HepG2 (cell line): ENCODE results near the gene KCNIP3. TPM values are rescaled to one million over a fixed set of nuclear protein-coding genes. Genes with fewer than 3 reads are reported as not detected.

Experiments used
- ATAC-seq: fragments of 200-7000 bp; cut with Tn5 transposase; 3 replicates; pipeline ENCODE4 v1.9.1; 2020; ENCODE audit warnings: mild to moderate bottlenecking, moderate library complexity
- BruUV-seq: library from RNA; stranded (reverse); fragments of 400-500 nt; replicated peaks from 2 replicates; lab custom pipeline; 2021; lab: Mats Ljungman, UMichigan
- CTCF ChIA-PET: fragments of 300-600 bp; formaldehyde crosslinking; extraction: SDS; loops from one replicate; lab custom pipeline; 2021; ENCODE audit warnings: low total read pairs, inconsistent platforms, low intra/inter-chr PET ratio; lab: Yijun Ruan, JAX
- POLR2A ChIA-PET: fragments of 350-600 bp; sonication (Branson Sonifier 250); formaldehyde crosslinking; loops from one replicate; lab custom pipeline; 2020; ENCODE audit warnings: antibody characterized with exemption, inconsistent platforms; lab: Yijun Ruan, JAX
- DNase-seq: peaks from one replicate; pipeline ENCODE4 v3.0.0-alpha.2; 2015; ENCODE audit warnings: low spot score
- FAIRE-seq: peaks from 3 replicates; lab custom pipeline; 2011; peaks lifted over from hg19 to GRCh38; lab: Jason Lieb, UNC
- H2AFZ ChIP-seq: one replicate; pipeline ENCODE4 v1.6.1; 2011; ENCODE audit warnings: low read length, inconsistent platforms
- H3K27ac ChIP-seq: fragments of 300-600 bp; 3 replicates; pipeline ENCODE4 v1.8.0; 2011; ENCODE audit warnings: mixed run types, mild to moderate bottlenecking, mixed read lengths, low read length, inconsistent platforms; ENCODE audit not compliant: insufficient read depth; ENCODE audit errors: extremely low read length
- H3K27me3 ChIP-seq, 2 experiments: fragments of 200-600 bp in 1 of 2; 2 replicates in 1 of 2; 3 replicates in 1 of 2; pipeline versions ENCODE4 v1.6.0 to v1.8.0; 2011; ENCODE audit warnings: low read length in 2 of 2, mild to moderate bottlenecking in 2 of 2, moderate library complexity in 2 of 2, inconsistent platforms in 1 of 2; ENCODE audit not compliant: insufficient read depth in 2 of 2, control insufficient read depth in 1 of 2
- H3K36me3 ChIP-seq, 2 experiments: fragments of 200-600 bp in 1 of 2; replicated peaks in 1 of 2; 2 replicates in 1 of 2; 3 replicates in 1 of 2; pipeline versions ENCODE4 v1.5.1 to v1.8.0; 2011; ENCODE audit warnings: low read length in 2 of 2, inconsistent platforms in 1 of 2; ENCODE audit not compliant: insufficient read depth in 2 of 2, control insufficient read depth in 1 of 2
- H3K4me1 ChIP-seq: 2 replicates; pipeline ENCODE4 v1.5.1; 2012; ENCODE audit warnings: low read length, inconsistent platforms; ENCODE audit not compliant: insufficient read depth
- H3K4me2 ChIP-seq: 2 replicates; pipeline ENCODE4 v1.6.0; 2011; ENCODE audit warnings: low read depth, low read length, inconsistent platforms
- H3K4me3 ChIP-seq, 3 experiments: fragments of 200-600 bp in 1 of 3; sonication (generic), shearing (Covaris generic) in 1 of 3; replicated peaks in 1 of 3; 2 replicates each; pipeline ENCODE4 v1.5.1; 2011 to 2016; ENCODE audit warnings: low read length in 3 of 3, inconsistent platforms in 2 of 3, low read depth in 2 of 3, mild to moderate bottlenecking in 2 of 3, control low read depth in 1 of 3, mixed read lengths in 1 of 3; ENCODE audit not compliant: insufficient read depth in 1 of 3
- H3K79me2 ChIP-seq: one replicate; pipeline ENCODE4 v1.6.1; 2011; ENCODE audit warnings: low read length, inconsistent platforms; ENCODE audit not compliant: insufficient read depth
- H3K9ac ChIP-seq: 2 replicates; pipeline ENCODE4 v1.6.0; 2011; ENCODE audit warnings: mild to moderate bottlenecking, low read depth, low read length, inconsistent platforms; ENCODE audit not compliant: insufficient read depth
- H3K9me3 ChIP-seq: 2 replicates; pipeline ENCODE4 v1.5.1; 2012; ENCODE audit warnings: mild to moderate bottlenecking, low read length
- H4K20me1 ChIP-seq: 2 replicates; pipeline ENCODE4 v1.6.0; 2011; ENCODE audit warnings: inconsistent platforms, mild to moderate bottlenecking, low read length, moderate library complexity; ENCODE audit not compliant: insufficient read depth
- CEBPB ChIP-seq: IDR thresholded peaks from 2 replicates; pipeline ENCODE4 v1.6.1; 2011; ENCODE audit warnings: low read depth, low read length, improper control_type of control experiment, borderline replicate concordance
- HBP1 ChIP-seq: IDR thresholded peaks from 2 replicates; pipeline ENCODE4 v1.6.1; 2016; ENCODE audit warnings: low read depth, control low read depth
- SNAPC4 ChIP-seq: sonication (generic); formaldehyde crosslinking; IDR thresholded peaks from 2 replicates; pipeline ENCODE4 v1.4.0; 2020; ENCODE audit warnings: mild to moderate bottlenecking, missing genetic modification reagents
- TEAD2 ChIP-seq: sonication (generic); formaldehyde crosslinking; IDR thresholded peaks from 2 replicates; pipeline ENCODE4 v1.9.0; 2021; ENCODE audit warnings: missing genetic modification reagents
- TFE3 ChIP-seq: IDR thresholded peaks from 2 replicates; pipeline ENCODE4 v1.6.1; 2016
- ZBTB34 ChIP-seq: sonication (generic); formaldehyde crosslinking; IDR thresholded peaks from 2 replicates; pipeline ENCODE4 v1.8.0; 2022; ENCODE audit warnings: mild to moderate bottlenecking, missing genetic modification reagents
- ZBTB38 ChIP-seq: sonication (generic); formaldehyde crosslinking; IDR thresholded peaks from 2 replicates; pipeline ENCODE4 v1.5.1; 2020; ENCODE audit warnings: mild to moderate bottlenecking, missing genetic modification reagents
- ZNF276 ChIP-seq: sonication (generic); formaldehyde crosslinking; IDR thresholded peaks from 2 replicates; pipeline ENCODE4 v1.4.0; 2020; ENCODE audit warnings: mild to moderate bottlenecking, low read depth, missing genetic modification reagents
- ZNF34 ChIP-seq: sonication (generic); formaldehyde crosslinking; IDR thresholded peaks from 2 replicates; pipeline ENCODE4 v1.4.0; 2020; ENCODE audit warnings: mild to moderate bottlenecking, missing genetic modification reagents, borderline replicate concordance
- ZNF709 ChIP-seq: sonication (generic); formaldehyde crosslinking; IDR thresholded peaks from 2 replicates; pipeline ENCODE4 v1.5.0; 2020; ENCODE audit warnings: mild to moderate bottlenecking, missing genetic modification reagents
- WGBS: methylation state at CpG from one replicate; pipeline ENCODE4 v1.1.6; 2017; ENCODE audit warnings: low lambda C conversion rate; 5-methylcytosine and 5-hydroxymethylcytosine counted together
- in situ Hi-C: cut with HindIII; loops from 2 replicates; pipeline ENCODE4 v1.10.0; 2017; ENCODE audit warnings: low pct_unique_long_range_greater_than_20kb; ENCODE audit not compliant: extremely low pct_ligation_motif_present
- intact Hi-C: fragments of 100-400 bp; cut with micrococcal nuclease; formaldehyde crosslinking; loops from one replicate; pipeline ENCODE4 v1.10.0; 2022; ENCODE audit not compliant: unreplicated experiment
- polyA plus RNA-seq, 8 experiments: library from polyadenylated mRNA; depleted of rRNA in 3 of 8; stranded (reverse) in 7 of 8; unstranded in 1 of 8; fragments of >200 nt; fragmentation: Illumina TruSeq in 4 of 8; extraction: Trizol in 4 of 8; gene quantifications; 2 replicates each; pipeline versions ENCODE4 v1.2.1 to v1.2.3, GENCODE V29; 2011 to 2016; ENCODE audit warnings: low read depth in 4 of 8, missing spikeins in 1 of 8, mixed read lengths in 1 of 8; ENCODE audit not compliant: insufficient read depth in 1 of 8
- total RNA-seq, 5 experiments: library from RNA; depleted of rRNA; stranded (reverse); fragments of >200 nt; fragmentation: Illumina TruSeq; extraction: Trizol; gene quantifications; 2 replicates each; pipeline ENCODE4 v1.2.3, GENCODE V29; 2016; ENCODE audit warnings: low read depth in 1 of 5

Gene KCNIP3
- total and polyA plus RNA-seq, 2 of the 13 experiments (the other 11 are each of a cell fraction or from before 2014, with no cell fraction given) = not detected

- TF ChIP-seq TEAD2 = no peak
- TF ChIP-seq TFE3 (CRISPR knock-in tag) = no peak
- no peak for TF ChIP-seq CEBPB
These were observed 64.3 kb downstream of the KCNIP3 start (continued) for GRCh38 chr2:95361216-95361980.

GRCh38 chr2:95362486-95362885, 65.3 kb downstream of the KCNIP3 start:
- Histone ChIP-seq H3K27me3 (peaks cover 0 to 10% of the 10 kb centered on the region in 2 experiments; a peak in 1 of 5 replicates), H3K79me2 (no peaks in the 10 kb centered on the region), H3K27ac (no peak overlapping the region), H3K36me3 (no peaks in the 10 kb centered on the region), H3K9me3 (no peaks in the 10 kb centered on the region), H3K4me3 (no peak overlapping the region), H4K20me1 (no peaks in the 10 kb centered on the region), H2AFZ (no peak overlapping the region), H3K4me1 (no peaks in the 10 kb centered on the region), H3K9ac (no peak overlapping the region), H3K4me2 (no peak overlapping the region)
- POLR2A ChIA-PET = no interaction called here
- CTCF ChIA-PET = no interaction called here
- no peak for ATAC-seq
- no peak for FAIRE-seq
- BruUV-seq = no TSS peak
- DNase-seq = no peak
- WGBS = 67% methylated on average over 8 of the region's 9 CpGs
- in situ Hi-C loops (no loop called here), intact Hi-C loops (no loop called here)
- TF ChIP-seq SNAPC4 (CRISPR knock-in tag) (no peak), HBP1 (CRISPR knock-in tag) (no peak), ZNF709 (CRISPR knock-in tag) (no peak), ZNF34 (CRISPR knock-in tag) (no peak), ZBTB38 (CRISPR knock-in tag) (no peak), ZNF276 (no peak), ZBTB34 (CRISPR knock-in tag) (no peak)
